NB4 (cell line): ENCODE measurements around the gene CMYA5.

ENCODE experiments used
- POLR2A ChIP-seq: IDR thresholded peaks from 2 replicates; pipeline ENCODE4 v1.6.1; 2011; ENCODE audit warnings: mild to moderate bottlenecking; ENCODE audit not compliant: insufficient read length; ENCODE audit errors: extremely low read depth
- TF ChIP-seq, protein P1 (sequence below): IDR thresholded peaks from one replicate; pipeline ENCODE4 v1.5.1; 2012; ENCODE audit warnings: low read depth, low read length
- TF ChIP-seq, protein P2 (sequence below): IDR thresholded peaks from 2 replicates; pipeline ENCODE4 v1.6.1; 2011; ENCODE audit warnings: low read depth, low read length

GRCh38 chr5:79653843-79654242, 35.8 kb upstream of the CMYA5 start:
- TF ChIP-seq, protein P1, sequence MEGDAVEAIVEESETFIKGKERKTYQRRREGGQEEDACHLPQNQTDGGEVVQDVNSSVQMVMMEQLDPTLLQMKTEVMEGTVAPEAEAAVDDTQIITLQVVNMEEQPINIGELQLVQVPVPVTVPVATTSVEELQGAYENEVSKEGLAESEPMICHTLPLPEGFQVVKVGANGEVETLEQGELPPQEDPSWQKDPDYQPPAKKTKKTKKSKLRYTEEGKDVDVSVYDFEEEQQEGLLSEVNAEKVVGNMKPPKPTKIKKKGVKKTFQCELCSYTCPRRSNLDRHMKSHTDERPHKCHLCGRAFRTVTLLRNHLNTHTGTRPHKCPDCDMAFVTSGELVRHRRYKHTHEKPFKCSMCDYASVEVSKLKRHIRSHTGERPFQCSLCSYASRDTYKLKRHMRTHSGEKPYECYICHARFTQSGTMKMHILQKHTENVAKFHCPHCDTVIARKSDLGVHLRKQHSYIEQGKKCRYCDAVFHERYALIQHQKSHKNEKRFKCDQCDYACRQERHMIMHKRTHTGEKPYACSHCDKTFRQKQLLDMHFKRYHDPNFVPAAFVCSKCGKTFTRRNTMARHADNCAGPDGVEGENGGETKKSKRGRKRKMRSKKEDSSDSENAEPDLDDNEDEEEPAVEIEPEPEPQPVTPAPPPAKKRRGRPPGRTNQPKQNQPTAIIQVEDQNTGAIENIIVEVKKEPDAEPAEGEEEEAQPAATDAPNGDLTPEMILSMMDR: no peak
- no peak for TF ChIP-seq POLR2A
- TF ChIP-seq, protein P2, sequence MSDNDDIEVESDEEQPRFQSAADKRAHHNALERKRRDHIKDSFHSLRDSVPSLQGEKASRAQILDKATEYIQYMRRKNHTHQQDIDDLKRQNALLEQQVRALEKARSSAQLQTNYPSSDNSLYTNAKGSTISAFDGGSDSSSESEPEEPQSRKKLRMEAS: no peak
